Measurements from ENCODE around the gene DEFB112.

DEFB112 gene

GRCh38 chr6:49995278-49995677 is 54.5 kb downstream of the DEFB112 start:
- Histone ChIP-seq H3K27ac (ENCODE audit: low read depth, low read length) (no peak overlapping the region), H3K9me3 (ENCODE audit: control insufficient read depth, insufficient read depth, low read depth, low read length) (no peaks in the 10 kb centered on the region), H3K36me3 (ENCODE audit: control insufficient read depth, insufficient read depth, low read length) (no peaks in the 10 kb centered on the region), H3K9ac (ENCODE audit: low read length) (no peak overlapping the region), H3K4me1 (ENCODE audit: control insufficient read depth, insufficient read depth, low read length) (no peaks in the 10 kb centered on the region), H3K4me3 (ENCODE audit: low read depth, low read length) (no peak overlapping the region), H3K27me3 (ENCODE audit: control insufficient read depth, insufficient read depth, low read length) (no peaks in the 10 kb centered on the region)

Measured in HUES6 (cell line).